ENCODE measurements around the gene ATG10.
"Not testable (repeated sequence)": the region's sequence is repeated elsewhere in the genome, so short reads cannot be mapped to it uniquely, and the experiment has no call there.

The ATG10 gene

GRCh38 chr5:82222597-82223574 lies 251.1 kb downstream of the ATG10 start:
- DNase-seq (ENCODE audit: low spot score), result no peak

- DNase-seq (ENCODE audit: low spot score), result peak; percentile 77
Observed at GRCh38 chr5:82225525-82226172, 253.8 kb downstream of the ATG10 start.

- DNase-seq (ENCODE audit: low spot score), result no peak
Observed at GRCh38 chr5:82234885-82235284, 263.1 kb downstream of the ATG10 start.

GRCh38 chr5:82244151-82244550 lies 272.3 kb downstream of the ATG10 start:
- DNase-seq (ENCODE audit: low spot score), result no peak

GRCh38 chr5:82244854-82245635 lies 273.2 kb downstream of the ATG10 start:
- DNase-seq (ENCODE audit: low spot score), result no peak

- no peak for DNase-seq (ENCODE audit: low spot score)
Observed at GRCh38 chr5:82246960-82247574, 275.2 kb downstream of the ATG10 start.

- no peak for DNase-seq (ENCODE audit: low spot score)
Observed at GRCh38 chr5:82252744-82253143, 280.9 kb downstream of the ATG10 start.

GRCh38 chr5:82255844-82256243 lies 284.0 kb downstream of the ATG10 start:
- no peak for DNase-seq (ENCODE audit: low spot score)

GRCh38 chr5:82257247-82257646 lies 285.4 kb downstream of the ATG10 start:
- DNase-seq (ENCODE audit: low spot score), result no peak

GRCh38 chr5:82257729-82258128 lies 285.9 kb downstream of the ATG10 start:
- peak; percentile 7 for DNase-seq (ENCODE audit: low spot score)

GRCh38 chr5:82259172-82259800 lies 287.5 kb downstream of the ATG10 start:
- DNase-seq (ENCODE audit: low spot score), result peak; percentile 25

GRCh38 chr5:82265047-82265446 lies 293.2 kb downstream of the ATG10 start:
- no peak for DNase-seq (ENCODE audit: low spot score)

GRCh38 chr5:82267297-82267933 lies 295.6 kb downstream of the ATG10 start:
- not testable (repeated sequence) for DNase-seq (ENCODE audit: low spot score)

- not testable (repeated sequence) for DNase-seq (ENCODE audit: low spot score)
Observed at GRCh38 chr5:82269363-82269762, 297.5 kb downstream of the ATG10 start.

GRCh38 chr5:82272571-82273356 lies 300.9 kb downstream of the ATG10 start:
- not testable (repeated sequence) for DNase-seq (ENCODE audit: low spot score)

GRCh38 chr5:82273426-82273825 lies 301.6 kb downstream of the ATG10 start:
- not testable (repeated sequence) for DNase-seq (ENCODE audit: low spot score)

- DNase-seq (ENCODE audit: low spot score), result peak; percentile 26
Observed at GRCh38 chr5:82274343-82275211, 302.8 kb downstream of the ATG10 start.

GRCh38 chr5:82275216-82275664 lies 303.4 kb downstream of the ATG10 start:
- DNase-seq (ENCODE audit: low spot score), result no peak
